ENCODE measurements around the gene SOX10.

The SOX10 gene

DNA sequence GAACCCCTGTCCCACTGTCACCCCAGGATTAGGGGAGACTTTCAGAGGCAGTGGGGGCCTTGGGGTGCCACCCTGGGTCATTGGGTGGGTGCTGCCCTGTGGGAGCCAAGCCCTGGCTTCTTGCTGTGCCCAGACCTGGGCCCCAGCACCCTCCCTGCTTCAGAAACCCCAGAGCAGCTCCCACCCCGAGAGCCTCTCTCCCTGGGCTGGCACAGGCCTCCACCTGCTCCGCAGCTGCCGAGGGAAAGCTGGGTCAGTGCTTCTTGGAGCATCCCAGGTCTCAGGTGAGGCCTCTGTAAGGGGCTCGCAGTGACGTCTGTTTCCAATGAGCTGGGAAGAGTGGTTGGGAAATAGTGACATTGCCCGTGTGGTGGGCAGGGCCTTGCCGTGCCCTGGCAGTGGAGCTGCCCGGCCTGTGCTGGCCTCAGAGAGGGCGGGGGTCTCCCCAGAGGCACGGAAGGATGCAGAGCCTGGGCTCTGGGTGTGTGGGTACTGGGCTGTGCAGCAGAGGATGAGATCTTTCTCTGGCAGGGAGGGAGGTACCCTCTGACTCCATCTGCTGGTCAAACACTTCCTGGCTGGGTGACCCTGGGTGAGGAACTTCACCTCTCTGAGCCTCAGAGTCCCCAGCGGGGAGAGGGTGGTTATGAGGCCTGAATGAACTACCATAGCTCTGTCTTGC is 53.9 kb downstream of the SOX10 start:
- DNase-seq (ENCODE audit: low read depth): no peak

DNA sequence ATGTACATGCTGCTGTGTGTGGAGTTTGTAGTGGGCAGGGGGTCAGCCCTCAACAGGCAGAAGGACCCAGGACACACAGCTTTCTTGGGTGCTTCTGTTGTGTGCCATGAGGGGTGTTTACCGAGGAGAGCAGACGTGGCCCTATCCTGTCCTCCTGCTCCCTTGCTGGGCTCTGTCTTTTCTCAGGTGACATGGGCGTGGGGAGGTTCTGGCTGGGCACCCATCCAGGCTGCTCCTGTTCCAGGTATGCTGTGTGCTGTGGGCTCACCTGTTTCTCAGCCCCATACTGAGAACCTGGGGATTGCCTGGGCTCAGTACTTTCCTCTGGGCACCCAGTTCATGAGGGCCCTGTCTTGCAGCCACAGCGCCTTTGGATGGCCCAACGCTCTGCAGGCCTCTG is 55.0 kb downstream of the SOX10 start:
- no peak for DNase-seq (ENCODE audit: low read depth)

DNA sequence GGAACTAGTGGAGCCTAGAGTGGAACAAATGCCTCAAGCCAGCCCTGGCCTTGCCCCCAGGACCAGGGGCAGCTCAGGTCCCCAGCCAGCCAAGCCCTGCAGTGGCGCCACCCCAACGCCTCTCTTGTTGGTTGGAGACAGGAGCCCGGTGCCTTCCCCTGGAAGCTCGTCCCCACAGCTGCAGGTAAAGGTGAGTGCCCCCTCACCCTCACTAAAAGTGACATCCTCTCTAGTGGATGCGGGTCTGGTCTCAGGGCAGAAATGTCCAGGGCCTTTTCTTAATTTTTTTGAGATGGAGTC is 56.8 kb downstream of the SOX10 start:
- DNase-seq (ENCODE audit: low read depth): no peak

DNA sequence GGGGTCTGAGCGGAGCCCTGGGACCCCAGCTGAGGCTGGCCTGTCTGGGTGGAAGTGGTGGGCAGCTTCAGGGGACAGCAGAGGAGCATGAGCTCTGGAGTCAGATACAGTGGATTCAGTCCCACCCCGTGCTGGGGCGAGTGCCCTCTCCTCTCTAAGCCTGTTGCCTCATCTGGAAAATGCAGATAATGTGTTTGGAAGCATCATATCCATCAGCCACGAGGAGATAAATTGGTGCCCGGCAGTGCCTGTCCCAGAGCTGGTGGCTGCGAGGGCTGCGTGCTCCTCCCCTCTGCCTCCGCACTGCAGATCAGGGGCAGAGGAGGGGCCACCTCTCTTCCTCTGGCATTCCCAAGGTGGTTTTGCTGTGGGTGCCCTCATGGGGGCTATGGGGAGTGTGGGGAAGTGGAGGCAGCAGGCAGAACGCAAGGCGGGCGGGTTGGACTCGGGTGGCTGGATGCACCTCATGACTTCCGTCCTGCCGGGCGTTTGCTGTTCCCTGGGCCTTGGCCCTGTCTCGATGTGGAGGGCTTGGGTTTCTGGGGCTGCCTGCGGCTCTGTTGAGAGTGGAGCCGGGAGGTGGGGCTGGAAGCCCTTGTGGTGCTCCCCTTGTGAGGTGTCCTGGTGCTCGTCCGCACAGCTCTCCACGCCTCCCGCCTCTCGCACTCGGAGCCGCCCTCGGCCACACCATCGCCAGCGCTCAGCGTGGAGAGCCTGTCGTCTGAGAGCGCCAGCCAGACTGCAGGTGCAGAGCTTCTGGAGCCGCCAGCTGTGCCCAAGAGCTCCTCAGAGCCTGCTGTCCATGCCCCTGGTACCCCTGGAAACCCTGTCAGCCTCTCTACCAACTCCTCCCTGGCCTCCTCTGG is 57.4 kb downstream of the SOX10 start:
- no peak for DNase-seq (ENCODE audit: low read depth)

DNA sequence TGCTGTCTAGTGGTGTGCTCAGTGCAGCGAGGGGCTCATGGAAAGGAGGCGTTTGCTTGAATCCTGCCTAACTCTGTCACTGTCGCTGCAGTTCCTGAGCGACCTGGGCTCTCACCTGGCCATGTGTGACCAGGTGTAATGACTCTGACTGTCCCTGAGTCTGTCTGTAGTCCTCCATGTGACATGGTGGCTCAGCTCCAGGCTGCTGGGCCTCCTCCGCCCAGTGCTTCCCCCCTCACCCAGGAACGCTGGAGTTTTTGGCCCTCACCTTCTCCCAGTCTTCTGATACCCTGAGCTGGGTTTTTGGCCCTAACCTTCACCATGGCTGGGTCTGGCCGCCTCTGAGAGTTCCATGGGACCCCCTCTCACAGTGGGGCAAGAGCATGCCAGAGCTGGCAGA is 58.0 kb downstream of the SOX10 start:
- DNase-seq (ENCODE audit: low read depth): no peak

DNA sequence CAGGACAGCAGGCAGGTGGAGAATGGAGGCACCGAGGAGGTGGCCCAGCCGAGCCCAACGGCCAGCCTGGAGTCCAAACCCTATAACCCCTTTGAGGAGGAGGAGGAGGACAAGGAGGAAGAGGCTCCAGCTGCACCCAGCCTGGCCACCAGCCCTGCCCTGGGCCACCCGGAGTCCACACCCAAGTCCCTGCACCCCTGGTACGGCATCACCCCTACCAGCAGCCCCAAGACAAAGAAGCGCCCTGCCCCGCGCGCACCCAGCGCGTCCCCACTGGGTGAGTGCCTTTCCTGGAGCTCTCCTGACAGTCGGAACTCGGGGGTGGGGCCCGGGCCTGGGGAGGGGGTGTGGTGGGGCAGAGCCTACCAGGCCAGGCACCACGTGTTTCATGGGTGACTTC is 58.6 kb downstream of the SOX10 start:
- DNase-seq (ENCODE audit: low read depth): no peak

DNA sequence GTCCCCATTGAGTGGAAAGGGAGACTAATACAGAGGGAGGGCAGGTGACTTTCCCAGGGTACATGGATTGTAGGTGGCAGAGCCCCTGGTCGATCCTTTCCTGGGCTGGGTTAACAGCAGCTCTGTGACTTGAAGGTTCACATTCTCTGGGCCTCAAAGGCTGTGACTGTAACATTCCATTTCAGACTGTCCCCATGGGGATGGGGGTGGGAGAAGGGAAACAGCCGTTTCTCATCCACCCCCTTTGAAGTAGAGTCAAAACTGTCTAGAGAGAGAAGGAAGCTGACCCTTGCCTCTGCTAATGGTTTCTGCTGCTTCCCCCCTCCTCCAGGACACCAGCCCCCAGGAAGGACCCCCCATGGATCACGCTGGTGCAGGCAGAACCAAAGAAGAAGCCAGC is 59.0 kb downstream of the SOX10 start:
- DNase-seq (ENCODE audit: low read depth): no peak

DNA sequence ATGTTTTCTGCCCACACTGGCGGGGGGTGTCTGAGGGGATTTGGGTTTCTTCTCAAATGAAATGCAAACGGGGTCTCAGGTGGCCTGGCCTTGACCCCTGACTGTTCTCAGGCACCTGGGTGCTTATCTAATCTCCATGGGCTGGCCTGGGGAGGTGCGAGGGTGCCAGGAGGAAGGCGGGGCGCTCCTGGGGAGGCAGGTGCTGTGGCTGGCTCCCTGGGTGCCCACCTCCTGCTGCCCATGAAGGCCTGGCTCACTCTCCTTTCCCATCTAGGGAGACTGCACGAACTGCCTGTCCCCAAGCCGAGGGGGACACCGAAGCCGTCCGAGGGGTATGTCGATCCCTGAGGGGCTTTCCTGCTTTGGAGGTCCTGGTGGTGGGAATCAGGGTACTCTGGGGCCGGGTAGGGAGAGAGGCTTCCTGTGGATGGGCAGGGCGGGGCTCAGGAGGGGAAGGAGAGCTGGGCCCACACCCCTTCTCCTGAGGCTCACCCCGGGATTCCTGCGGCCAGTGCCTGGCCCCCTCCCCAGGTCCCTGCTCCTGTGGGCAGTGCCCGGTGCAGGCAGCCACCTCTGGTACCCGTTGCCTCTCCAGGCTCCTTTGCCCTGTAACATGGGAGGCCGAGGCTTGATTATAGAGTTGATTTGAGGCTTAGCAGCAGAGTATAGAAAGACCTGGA is 59.8 kb downstream of the SOX10 start:
- DNase-seq (ENCODE audit: low read depth): no peak

DNA sequence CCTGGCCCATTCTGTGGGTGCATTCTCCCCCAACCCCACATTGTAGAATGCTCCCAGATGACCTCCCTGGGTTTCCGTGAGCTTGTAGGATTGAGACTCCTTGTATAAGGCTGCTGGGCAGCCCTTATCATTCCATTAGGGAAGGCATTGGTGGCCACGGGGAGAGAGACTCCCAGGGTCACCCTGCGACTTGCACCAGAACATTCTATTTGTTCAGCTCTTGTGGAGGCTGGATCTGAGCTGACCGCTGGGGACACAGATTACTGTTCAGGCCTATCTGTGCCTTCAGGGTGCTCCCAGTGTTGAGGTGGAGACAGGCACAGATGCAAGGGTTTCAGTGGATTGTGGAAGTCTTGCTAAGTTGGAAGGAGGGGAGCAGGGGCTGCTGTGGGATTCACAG is 60.4 kb downstream of the SOX10 start:
- no peak for DNase-seq (ENCODE audit: low read depth)

All from stimulated activated CD8-positive, alpha-beta memory T cell treated with anti-CD3 and anti-CD28 coated beads, Interleukin-15, amount 100 ng/mL, for 24 hours (primary cell).